H1 (cell line): ENCODE data around the gene OTUB1. TPM values are rescaled to one million over a fixed set of nuclear protein-coding genes. Genes with fewer than 3 reads are reported as not detected.
A peak's percentile ranks its signal among the peaks of the same experiment; 100 is the strongest.

ENCODE experiments used
- CTCF ChIA-PET: fragments of 300-600 bp; sonication (Branson Sonifier 250); formaldehyde crosslinking; loops from one replicate; lab custom pipeline; 2021; ENCODE audit not compliant: partially characterized antibody; lab: Charles Lee
- POLR2A ChIA-PET: fragments of 300-600 bp; sonication (Branson Sonifier 250); formaldehyde crosslinking; loops from one replicate; lab custom pipeline; 2021; ENCODE audit warnings: inconsistent platforms; ENCODE audit not compliant: partially characterized antibody; lab: Charles Lee
- DNase-seq, 2 experiments: peaks; one replicate each; pipeline versions ENCODE4 v3.0.0 to v3.0.0-alpha.2; 2010 to 2022; ENCODE audit warnings: low spot score in 2 of 2, low read depth in 1 of 2, mixed read lengths in 1 of 2
- FAIRE-seq: peaks from 2 replicates; lab custom pipeline; 2011; peaks lifted over from hg19 to GRCh38; lab: Jason Lieb, UNC
- H2AFZ ChIP-seq: 2 replicates; pipeline ENCODE4 v1.8.1; 2012; ENCODE audit warnings: low read length, inconsistent platforms
- H2AK5ac ChIP-seq: 2 replicates; pipeline ENCODE4 v1.6.1; 2013; ENCODE audit warnings: low read depth, low read length
- H2BK120ac ChIP-seq: replicated peaks from 2 replicates; pipeline ENCODE3; 2013; ENCODE audit warnings: low read depth, low read length, inconsistent platforms
- H2BK12ac ChIP-seq: 2 replicates; pipeline ENCODE4 v1.6.1; 2013; ENCODE audit warnings: low read depth, low read length
- H2BK15ac ChIP-seq: 2 replicates; pipeline ENCODE4 v1.6.1; 2013; ENCODE audit warnings: low read length
- H2BK20ac ChIP-seq: 2 replicates; pipeline ENCODE4 v1.6.1; 2013; ENCODE audit warnings: low read length
- H2BK5ac ChIP-seq: 2 replicates; pipeline ENCODE4 v1.6.1; 2013; ENCODE audit warnings: low read depth, low read length
- H3K14ac ChIP-seq: 2 replicates; pipeline ENCODE4 v1.6.1; 2013; ENCODE audit warnings: inconsistent platforms; ENCODE audit not compliant: insufficient read length
- H3K18ac ChIP-seq: 2 replicates; pipeline ENCODE4 v1.6.1; 2013; ENCODE audit warnings: low read length; ENCODE audit errors: extremely low read depth
- H3K23ac ChIP-seq: 2 replicates; pipeline ENCODE4 v1.6.1; 2013; ENCODE audit warnings: inconsistent platforms; ENCODE audit not compliant: insufficient read length
- H3K23me2 ChIP-seq: 2 replicates; pipeline ENCODE4 v1.6.1; 2013; ENCODE audit warnings: low read depth, low read length
- H3K27ac ChIP-seq: 2 replicates; pipeline ENCODE4 v1.6.1; 2011; ENCODE audit warnings: low read depth, low read length, inconsistent platforms
- H3K27me3 ChIP-seq, 4 experiments: replicated peaks in 1 of 4; 1 replicate in 1 of 4; 2 replicates in 3 of 4; pipeline versions ENCODE4 v1.6.1 to v1.8.1; 2011 to 2013; ENCODE audit warnings: low read length in 3 of 4, mild to moderate bottlenecking in 3 of 4, inconsistent platforms in 2 of 4, mixed read lengths in 2 of 4, moderate library complexity in 1 of 4; ENCODE audit not compliant: control insufficient read depth in 3 of 4, insufficient read depth in 3 of 4; ENCODE audit errors: extremely low read depth in 1 of 4
- H3K36me3 ChIP-seq, 4 experiments: 2 replicates each; pipeline versions ENCODE4 v1.6.1 to v1.8.1; 2011 to 2013; ENCODE audit warnings: mild to moderate bottlenecking in 4 of 4, low read length in 3 of 4, moderate library complexity in 2 of 4, control low read depth in 1 of 4, inconsistent platforms in 1 of 4; ENCODE audit not compliant: insufficient read depth in 4 of 4, control insufficient read depth in 2 of 4
- H3K4ac ChIP-seq: replicated peaks from 2 replicates; pipeline ENCODE3; 2013; ENCODE audit warnings: low read length, low read depth, mixed read lengths, inconsistent platforms; ENCODE audit not compliant: insufficient read length
- H3K4me1 ChIP-seq, 4 experiments: replicated peaks in 1 of 4; 1 replicate in 1 of 4; 2 replicates in 3 of 4; pipeline versions ENCODE4 v1.6.1 to v1.8.1; 2011 to 2013; ENCODE audit warnings: low read length in 3 of 4, inconsistent platforms in 2 of 4, mixed read lengths in 1 of 4; ENCODE audit not compliant: insufficient read depth in 4 of 4, control insufficient read depth in 3 of 4
- H3K4me2 ChIP-seq, 2 experiments: 2 replicates each; pipeline versions ENCODE4 v1.6.1 to v1.8.1; 2011 to 2013; ENCODE audit warnings: low read depth in 2 of 2, low read length in 2 of 2, control low read depth in 1 of 2, inconsistent platforms in 1 of 2, mild to moderate bottlenecking in 1 of 2; ENCODE audit not compliant: insufficient read depth in 1 of 2
- H3K4me3 ChIP-seq, 4 experiments: fragments of 200-600, 300-600 bp in 1 of 4; sonication (generic), shearing (Covaris generic), sonication (Bioruptor Twin) in 1 of 4; 2 replicates each; pipeline versions ENCODE4 v1.5.1 to v1.8.1; 2011 to 2016; ENCODE audit warnings: low read length in 4 of 4, low read depth in 3 of 4, control low read depth in 2 of 4, inconsistent platforms in 2 of 4, mild to moderate bottlenecking in 2 of 4, mixed read lengths in 1 of 4, moderate library complexity in 1 of 4; ENCODE audit not compliant: insufficient read depth in 2 of 4; ENCODE audit errors: extremely low read depth in 1 of 4
- H3K56ac ChIP-seq: replicated peaks from 2 replicates; pipeline ENCODE3; 2013; ENCODE audit warnings: low read depth, mild to moderate bottlenecking, mixed read lengths, low read length, inconsistent platforms; ENCODE audit not compliant: insufficient read length
- H3K79me1 ChIP-seq: 2 replicates; pipeline ENCODE4 v1.6.1; 2013; ENCODE audit warnings: low read depth, low read length, control low read depth
- H3K79me2 ChIP-seq, 2 experiments: 2 replicates each; pipeline versions ENCODE4 v1.6.1 to v1.8.1; 2012 to 2013; ENCODE audit warnings: low read length in 2 of 2, mild to moderate bottlenecking in 2 of 2, inconsistent platforms in 1 of 2; ENCODE audit not compliant: insufficient read depth in 2 of 2, control insufficient read depth in 1 of 2
- H3K9ac ChIP-seq, 4 experiments: replicated peaks in 1 of 4; 1 replicate in 1 of 4; 2 replicates in 3 of 4; pipeline versions ENCODE4 v1.6.1 to v1.8.1; 2011 to 2013; ENCODE audit warnings: low read depth in 3 of 4, low read length in 3 of 4, control low read depth in 2 of 4, mild to moderate bottlenecking in 2 of 4, moderate library complexity in 2 of 4, inconsistent platforms in 1 of 4; ENCODE audit errors: extremely low read depth in 1 of 4
- H3K9me3 ChIP-seq, 2 experiments: 2 replicates each; pipeline versions ENCODE4 v1.6.1 to v1.8.1; 2012 to 2013; ENCODE audit warnings: mild to moderate bottlenecking in 2 of 2, moderate library complexity in 2 of 2, control low read depth in 1 of 2, inconsistent platforms in 1 of 2, low read depth in 1 of 2, low read length in 1 of 2, mixed read lengths in 1 of 2; ENCODE audit not compliant: insufficient read depth in 2 of 2
- H4K20me1 ChIP-seq, 2 experiments: replicated peaks in 1 of 2; 2 replicates each; pipeline versions ENCODE3 to v1.8.1; 2011 to 2013; ENCODE audit warnings: inconsistent platforms in 2 of 2, low read length in 2 of 2, mild to moderate bottlenecking in 1 of 2; ENCODE audit not compliant: insufficient read depth in 2 of 2, control insufficient read depth in 1 of 2
- H4K5ac ChIP-seq: 2 replicates; pipeline ENCODE4 v1.6.1; 2013; ENCODE audit warnings: low read length, low read depth, mixed read lengths, inconsistent platforms; ENCODE audit not compliant: insufficient read length
- H4K8ac ChIP-seq: 2 replicates; pipeline ENCODE4 v1.8.0; 2013; ENCODE audit warnings: mild to moderate bottlenecking, moderate library complexity, low read length, inconsistent platforms; ENCODE audit not compliant: insufficient read depth; ENCODE audit errors: extremely low read depth
- H4K91ac ChIP-seq: replicated peaks from 2 replicates; pipeline ENCODE3; 2013; ENCODE audit warnings: low read length, mixed read lengths, inconsistent platforms; ENCODE audit not compliant: insufficient read length
- CHD1 ChIP-seq: IDR thresholded peaks from 2 replicates; pipeline ENCODE4 v1.6.1; 2012; ENCODE audit warnings: low read depth, low read length, improper control_type of control experiment
- EP300 ChIP-seq, 2 experiments: IDR thresholded peaks; 1 replicate in 1 of 2; 2 replicates in 1 of 2; pipeline ENCODE4 v1.6.1; 2011 to 2012; ENCODE audit warnings: low read depth in 2 of 2, low read length in 2 of 2, mild to moderate bottlenecking in 2 of 2, borderline replicate concordance in 1 of 2, inconsistent platforms in 1 of 2, moderate library complexity in 1 of 2
- EZH2 ChIP-seq: fragments of 200-600 bp; sonication (generic); IDR thresholded peaks from 2 replicates; pipeline ENCODE4 v1.7.1; 2012; ENCODE audit warnings: low read depth, mild to moderate bottlenecking, moderate library complexity, low read length, inconsistent platforms; ENCODE audit not compliant: severe bottlenecking
- HDAC2 ChIP-seq, 2 experiments: fragments of 300-600 bp in 1 of 2; sonication (generic) in 1 of 2; IDR thresholded peaks; 2 replicates each; pipeline ENCODE4 v1.6.1; 2011 to 2012; ENCODE audit warnings: low read depth in 2 of 2, low read length in 2 of 2, mild to moderate bottlenecking in 2 of 2, moderate library complexity in 2 of 2, borderline replicate concordance in 1 of 2, inconsistent platforms in 1 of 2
- RBBP5 ChIP-seq: IDR thresholded peaks from 2 replicates; pipeline ENCODE4 v1.7.1; 2012; ENCODE audit warnings: low read depth, mild to moderate bottlenecking, inconsistent platforms, low read length, moderate library complexity, borderline replicate concordance
- RFX5 ChIP-seq: IDR thresholded peaks from 2 replicates; pipeline ENCODE4 v1.6.1; 2011; ENCODE audit warnings: low read depth, low read length, improper control_type of control experiment, borderline replicate concordance
- RXRA ChIP-seq: IDR thresholded peaks from 2 replicates; pipeline ENCODE4 v1.6.1; 2011; ENCODE audit warnings: low read depth, mild to moderate bottlenecking, low read length, moderate library complexity; ENCODE audit not compliant: insufficient read depth
- TAF1 ChIP-seq: IDR thresholded peaks from 2 replicates; pipeline ENCODE4 v1.6.1; 2011; ENCODE audit warnings: mild to moderate bottlenecking, low read depth, low read length
- TAF7 ChIP-seq: optimal IDR thresholded peaks from 2 replicates; pipeline ENCODE3; 2011; ENCODE audit warnings: low read depth, mild to moderate bottlenecking, inconsistent platforms, low read length, moderate library complexity, borderline replicate concordance
- WGBS, 2 experiments: shearing (Covaris generic) in 1 of 2; methylation state at CpG; one replicate each; pipeline versions ENCODE4 v1.1.6 to v1.1.7; 2013 to 2015; ENCODE audit warnings: low lambda C conversion rate in 2 of 2, mixed read lengths in 2 of 2, inconsistent platforms in 1 of 2, low coverage in 1 of 2, missing lambda C conversion rate in 1 of 2; ENCODE audit not compliant: insufficient replicate concordance in 2 of 2, insufficient coverage in 1 of 2, insufficient read length in 1 of 2; ENCODE audit errors: extremely low coverage in 1 of 2, missing lambda C conversion rate in 1 of 2; 5-methylcytosine and 5-hydroxymethylcytosine counted together
- polyA plus RNA-seq, 7 experiments: library from polyadenylated mRNA; depleted of rRNA in 3 of 7; stranded (reverse) in 5 of 7; unstranded in 2 of 7; fragments of >200 nt in 5 of 7; fragments of 200-250 nt in 2 of 7; gene quantifications; 1 replicate in 5 of 7; 2 replicates in 1 of 7; 4 replicates in 1 of 7; pipeline versions ENCODE4 v1.2.1 to v1.2.3, GENCODE V29; 2011 to 2013; ENCODE audit warnings: missing spikeins in 2 of 7, mixed read lengths in 2 of 7
- total RNA-seq: library from RNA; stranded (reverse); fragmentation: NEBNext Ultra II Directional; extraction: Animal tissue kit (Norgen Biotek cat#: 25700); gene quantifications from 2 replicates; pipeline ENCODE4 v1.2.1, GENCODE V29; 2021

OTUB1 gene
- total and polyA plus RNA-seq, 2 of the 8 experiments (the other 6 are each of a cell fraction or from before 2014, with no cell fraction given): 110 to 274 TPM

GRCh38 chr11:64023712-64024710 lies 37.8 kb downstream of the OTUB1 start:
- Histone ChIP-seq H2BK12ac (peak overlapping the region; percentile 77; the same call in 1 of the 2 replicates), H2AFZ (no peak overlapping the region), H3K4me3 (peak overlapping the region in 1 of 4 experiments; percentile 20; a peak in 1 of 8 replicates), H4K91ac (peak overlapping the region; percentile 78), H3K36me3 (no peaks in the 10 kb centered on the region), H3K23ac (no peak overlapping the region), H4K8ac (no peak overlapping the region), H2BK15ac (peak overlapping the region; percentile 72; the same call in 1 of the 2 replicates), H3K79me1 (no peaks in the 10 kb centered on the region; the same call in 1 of the 2 replicates), H2BK120ac (peak overlapping the region; percentile 25), H4K5ac (no peak overlapping the region), H3K9ac (no peak overlapping the region), H3K4me1 (peaks cover 14 to 60% (median 48%) of the 10 kb centered on the region in 4 experiments), H2BK5ac (peak overlapping the region; percentile 95; the same call in 1 of the 2 replicates), H3K23me2 (no peaks in the 10 kb centered on the region; the same call in 1 of the 2 replicates), H3K56ac (no peak overlapping the region), H2BK20ac (peak overlapping the region; percentile 97; the same call in 1 of the 2 replicates), H3K79me2 (no peaks in the 10 kb centered on the region), H4K20me1 (peaks cover 0 to under 1% of the 10 kb centered on the region in 2 experiments), H3K4me2 (peak overlapping the region; percentile 9 to 55; a peak in 3 of 4 replicates), H3K9me3 (no peaks in the 10 kb centered on the region), H3K14ac (no peak overlapping the region), H3K27ac (no peak overlapping the region), H3K4ac (peak overlapping the region; percentile 69), H3K18ac (peak overlapping the region; percentile 87), H3K27me3 (peaks cover 0 to 13% (median 9%) of the 10 kb centered on the region in 4 experiments; a peak in 5 of 7 replicates), H2AK5ac (peak overlapping the region; percentile 28; the same call in 1 of the 2 replicates)
- ChIA-PET POLR2A (interaction anchor here (0.8 to 3.9 kb wide), 9 partner anchors 8 to 141 kb away, joined by 3 to 12 read pairs (median 5); partner anchors contain the start of gene FLRT1), CTCF (interaction anchor here (0.6 to 21.2 kb wide), 11 partner anchors 9 to 161 kb away, joined by 3 to 291 read pairs (median 13); no protein-coding TSS in a partner anchor)
- DNase-seq (no peak), FAIRE-seq (no peak)
- WGBS, 2 experiments: 79% methylated on average over 17 of the region's 20 CpGs; no CpG with 5 or more reads in 1 of the 2 experiments
- no peak for TF ChIP-seq CHD1
- TF ChIP-seq RBBP5: no peak
- no peak for TF ChIP-seq RFX5
- no peak for TF ChIP-seq RXRA
- no peak for TF ChIP-seq TAF7
- TF ChIP-seq TAF1: no peak
- peak in 1 of 2 experiments; percentile 93; a peak in 1 of 4 replicates for TF ChIP-seq HDAC2 (IDR thresholded peaks at IDR 0.05; ENCODE audit: borderline replicate concordance in 1 of 2, low read depth in 2 of 2, low read length in 2 of 2)
- TF ChIP-seq EZH2: no peak
- no peak; a peak in 1 of 3 replicates for TF ChIP-seq EP300 (IDR thresholded peaks at IDR 0.05; ENCODE audit: borderline replicate concordance in 1 of 2, low read depth in 2 of 2, low read length in 2 of 2)
